GM21381 (cell line): ENCODE data around the gene TNC.

Experiments
- ATAC-seq: cut with Tn5 transposase; IDR thresholded peaks from one replicate; pipeline ENCODE4 v1.9.1; 2021; ENCODE audit warnings: mild to moderate bottlenecking, moderate library complexity; ENCODE audit not compliant: unreplicated experiment

Gene TNC

DNA sequence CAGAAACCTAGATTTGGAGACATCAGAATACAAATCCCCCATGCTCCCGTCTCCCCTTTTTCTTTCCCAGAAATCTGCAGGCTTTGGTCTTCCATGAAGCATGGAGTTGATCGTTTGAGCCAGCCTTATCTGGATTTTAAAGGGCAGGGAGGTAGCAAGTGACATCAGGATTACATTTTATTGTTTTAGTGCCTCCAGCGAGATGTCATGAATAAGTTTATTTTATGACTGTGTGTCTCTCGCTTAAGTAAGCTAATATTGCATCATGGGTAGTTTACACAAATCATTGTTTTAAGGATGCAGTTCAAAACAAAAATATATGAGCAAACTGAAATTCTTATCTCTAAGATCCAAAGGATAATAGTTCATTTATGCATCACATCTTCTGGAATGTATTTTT, 136.9 kb downstream of the TNC start:
- no peak for ATAC-seq

- no peak for ATAC-seq
These were observed 144.7 kb downstream of the TNC start for GRCh38 chr9:114973216-114973615.

DNA sequence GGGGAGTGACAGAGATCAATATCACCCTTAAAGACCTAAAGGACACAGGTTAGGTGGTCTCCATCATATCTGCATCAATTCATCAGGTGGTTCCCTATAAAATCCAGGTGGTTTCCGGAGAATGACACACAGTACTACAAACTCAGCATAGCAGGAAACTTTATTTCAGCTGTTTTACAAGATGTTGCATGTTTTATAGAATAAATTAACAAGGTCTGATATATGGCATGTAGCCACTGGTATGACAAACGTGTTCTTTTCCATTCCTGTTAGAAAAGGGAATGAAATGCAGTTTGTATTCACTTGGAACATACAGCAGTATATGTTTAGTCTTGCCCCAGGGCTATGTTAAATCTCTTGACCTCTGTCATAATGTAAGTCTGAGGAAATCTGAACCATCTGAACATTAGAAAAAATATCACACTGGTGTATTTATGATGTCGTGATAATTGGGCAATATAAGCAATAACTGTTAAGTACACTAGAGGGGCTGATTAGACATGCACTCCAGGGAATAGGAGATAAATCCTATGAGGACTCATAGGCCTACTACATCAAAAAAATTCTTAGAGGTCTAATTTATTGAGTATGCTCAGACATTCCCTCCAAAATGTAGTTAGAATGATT, 145.3 kb downstream of the TNC start:
- ATAC-seq: no peak
